IPS-18c (cell line): ENCODE data around the gene DRC7.
"Not testable (repeated sequence)": the region's sequence is repeated elsewhere in the genome, so short reads cannot be mapped to it uniquely, and the experiment has no call there.

ENCODE experiments used
- H3K4me3 ChIP-seq: 2 replicates; pipeline ENCODE4 v1.7.0; 2013; ENCODE audit warnings: low read depth, mild to moderate bottlenecking, low read length, moderate library complexity; ENCODE audit not compliant: insufficient read depth
- H3K9me3 ChIP-seq: one replicate; pipeline ENCODE4 v1.6.1; 2013; ENCODE audit warnings: mild to moderate bottlenecking, low read length, moderate library complexity; ENCODE audit not compliant: control insufficient read depth, insufficient read depth

Gene DRC7

GRCh38 chr16:57699899-57700298 is 5.3 kb downstream of the DRC7 start:
- no peak overlapping the region for H3K4me3 ChIP-seq
- H3K9me3 ChIP-seq = no peaks in the 10 kb centered on the region

- Histone ChIP-seq H3K9me3 (peaks cover 2% of the 10 kb centered on the region), H3K4me3 (no peak overlapping the region)
Observed at GRCh38 chr16:57700781-57701551, 6.4 kb downstream of the DRC7 start.

- Histone ChIP-seq H3K4me3 (no peak overlapping the region), H3K9me3 (peaks cover 2% of the 10 kb centered on the region)
Observed at GRCh38 chr16:57701759-57702371, 7.3 kb downstream of the DRC7 start.

GRCh38 chr16:57703416-57704010 is 8.9 kb downstream of the DRC7 start:
- H3K4me3 ChIP-seq = no peak overlapping the region
- H3K9me3 ChIP-seq = peaks cover 2% of the 10 kb centered on the region

GRCh38 chr16:57704011-57704904 is 9.7 kb downstream of the DRC7 start:
- Histone ChIP-seq H3K9me3 (peaks cover 2% of the 10 kb centered on the region), H3K4me3 (no peak overlapping the region)

- H3K4me3 ChIP-seq = no peak overlapping the region
- peaks cover 2% of the 10 kb centered on the region for H3K9me3 ChIP-seq
Observed at GRCh38 chr16:57704905-57705852, 10.6 kb downstream of the DRC7 start.

- Histone ChIP-seq H3K9me3 (peaks cover 2% of the 10 kb centered on the region), H3K4me3 (no peak overlapping the region)
Observed at GRCh38 chr16:57706717-57707116, 12.1 kb downstream of the DRC7 start.

- peaks cover 2% of the 10 kb centered on the region for H3K9me3 ChIP-seq
- H3K4me3 ChIP-seq = no peak overlapping the region
Observed at GRCh38 chr16:57707331-57707730, 12.7 kb downstream of the DRC7 start.

GRCh38 chr16:57708168-57708567 is 13.6 kb downstream of the DRC7 start:
- peaks cover 2% of the 10 kb centered on the region for H3K9me3 ChIP-seq
- H3K4me3 ChIP-seq = no peak overlapping the region

GRCh38 chr16:57709663-57710062 is 15.1 kb downstream of the DRC7 start:
- Histone ChIP-seq H3K4me3 (no peak overlapping the region), H3K9me3 (peaks cover 2% of the 10 kb centered on the region)

- H3K4me3 ChIP-seq = no peak overlapping the region
Observed at GRCh38 chr16:57711346-57711745, 16.7 kb downstream of the DRC7 start.

GRCh38 chr16:57711993-57712392 is 17.4 kb downstream of the DRC7 start:
- Histone ChIP-seq H3K9me3 (no peaks in the 10 kb centered on the region), H3K4me3 (no peak overlapping the region)

More at GRCh38 chr16:57711346-57711745, 16.7 kb downstream of the DRC7 start:
- H3K9me3 ChIP-seq = no peaks in the 10 kb centered on the region

- H3K9me3 ChIP-seq, H3K4me3 ChIP-seq: not testable (repeated sequence)
Observed at GRCh38 chr16:57712569-57712968, 18.0 kb downstream of the DRC7 start.

- Histone ChIP-seq H3K9me3 (no peaks in the 10 kb centered on the region), H3K4me3 (no peak overlapping the region)
Observed at GRCh38 chr16:57713596-57713995, 19.0 kb downstream of the DRC7 start.

GRCh38 chr16:57714047-57714446 is 19.4 kb downstream of the DRC7 start:
- Histone ChIP-seq H3K4me3 (no peak overlapping the region), H3K9me3 (no peaks in the 10 kb centered on the region)

- Histone ChIP-seq H3K9me3 (no peaks in the 10 kb centered on the region), H3K4me3 (no peak overlapping the region)
Observed at GRCh38 chr16:57720142-57720575, 25.6 kb downstream of the DRC7 start.
